ENCODE results near the gene DCBLD2. TPM values are rescaled to one million over a fixed set of nuclear protein-coding genes. Genes with fewer than 3 reads are reported as not detected.
"Not testable (repeated sequence)": the region's sequence is repeated elsewhere in the genome, so short reads cannot be mapped to it uniquely, and the experiment has no call there.

DCBLD2 gene
- total and polyA plus RNA-seq, 4 donors = 25.0 to 42.3 (median 29.5) TPM

GRCh38 chr3:98846101-98846500 lies 55.4 kb downstream of the DCBLD2 start:
- DNase-seq (ENCODE audit: low read depth in 4 of 6, low spot score in 6 of 6) = no peak

GRCh38 chr3:98843266-98843959 lies 58.1 kb downstream of the DCBLD2 start:
- 100% methylated on average over 1 of the region's 7 CpGs for WGBS (ENCODE audit: insufficient coverage)
- no peak overlapping the region for H3K27ac ChIP-seq (ENCODE audit: low read depth, low read length)
- DNase-seq (ENCODE audit: low read depth in 4 of 6, low spot score in 6 of 6) = no peak
- no peaks in the 10 kb centered on the region for H3K9me3 ChIP-seq (ENCODE audit: control insufficient read depth, insufficient read depth, low read length)
- H3K27me3 ChIP-seq (ENCODE audit: control insufficient read depth, insufficient read depth, low read length) = no peaks in the 10 kb centered on the region
- H3K36me3 ChIP-seq (ENCODE audit: control insufficient read depth, insufficient read depth, low read length) = peaks cover 4% of the 10 kb centered on the region
- no peaks in the 10 kb centered on the region for H3K4me1 ChIP-seq (ENCODE audit: control insufficient read depth, insufficient read depth, low read length)
- no peak overlapping the region for H3K4me3 ChIP-seq (ENCODE audit: low read depth, low read length)

More at GRCh38 chr3:98846101-98846500, 55.4 kb downstream of the DCBLD2 start:
- H3K9me3 ChIP-seq (ENCODE audit: control insufficient read depth, insufficient read depth, low read length) = no peaks in the 10 kb centered on the region
- H3K4me1 ChIP-seq (ENCODE audit: control insufficient read depth, insufficient read depth, low read length) = no peaks in the 10 kb centered on the region
- H3K4me3 ChIP-seq (ENCODE audit: low read depth, low read length) = no peak overlapping the region
- H3K27me3 ChIP-seq (ENCODE audit: control insufficient read depth, insufficient read depth, low read length) = no peaks in the 10 kb centered on the region
- no peaks in the 10 kb centered on the region for H3K36me3 ChIP-seq (ENCODE audit: control insufficient read depth, insufficient read depth, low read length)
- H3K27ac ChIP-seq (ENCODE audit: low read depth, low read length) = no peak overlapping the region

GRCh38 chr3:98839846-98840245 lies 61.6 kb downstream of the DCBLD2 start:
- WGBS (ENCODE audit: insufficient coverage) = 98% methylated on average over 3 of the region's 3 CpGs
- Histone ChIP-seq H3K4me1 (ENCODE audit: control insufficient read depth, insufficient read depth, low read length) (no peaks in the 10 kb centered on the region), H3K27ac (ENCODE audit: low read depth, low read length) (no peak overlapping the region), H3K27me3 (ENCODE audit: control insufficient read depth, insufficient read depth, low read length) (no peaks in the 10 kb centered on the region), H3K4me3 (ENCODE audit: low read depth, low read length) (no peak overlapping the region), H3K36me3 (ENCODE audit: control insufficient read depth, insufficient read depth, low read length) (peaks cover 4% of the 10 kb centered on the region), H3K9me3 (ENCODE audit: control insufficient read depth, insufficient read depth, low read length) (no peaks in the 10 kb centered on the region)
- no peak for DNase-seq (ENCODE audit: low read depth in 4 of 6, low spot score in 6 of 6)

GRCh38 chr3:98831060-98831459 lies 70.4 kb downstream of the DCBLD2 start:
- H3K27ac ChIP-seq (ENCODE audit: low read depth, low read length); H3K36me3 ChIP-seq (ENCODE audit: control insufficient read depth, insufficient read depth, low read length); DNase-seq (ENCODE audit: low read depth in 4 of 6, low spot score in 6 of 6); H3K4me3 ChIP-seq (ENCODE audit: low read depth, low read length); H3K4me1 ChIP-seq (ENCODE audit: control insufficient read depth, insufficient read depth, low read length); H3K9me3 ChIP-seq (ENCODE audit: control insufficient read depth, insufficient read depth, low read length); H3K27me3 ChIP-seq (ENCODE audit: control insufficient read depth, insufficient read depth, low read length): not testable (repeated sequence)
- 100% methylated on average over 1 of the region's 5 CpGs for WGBS (ENCODE audit: insufficient coverage)

- no peaks in the 10 kb centered on the region for H3K4me1 ChIP-seq (ENCODE audit: control insufficient read depth, insufficient read depth, low read length)
- H3K9me3 ChIP-seq (ENCODE audit: control insufficient read depth, insufficient read depth, low read length) = peaks cover 4% of the 10 kb centered on the region
- H3K27ac ChIP-seq (ENCODE audit: low read depth, low read length) = no peak overlapping the region
- no peaks in the 10 kb centered on the region for H3K27me3 ChIP-seq (ENCODE audit: control insufficient read depth, insufficient read depth, low read length)
- DNase-seq (ENCODE audit: low read depth in 4 of 6, low spot score in 6 of 6) = no peak
- no peaks in the 10 kb centered on the region for H3K36me3 ChIP-seq (ENCODE audit: control insufficient read depth, insufficient read depth, low read length)
- H3K4me3 ChIP-seq (ENCODE audit: low read depth, low read length) = no peak overlapping the region
- WGBS (ENCODE audit: insufficient coverage) = no CpG with 5 or more reads among the region's 1 CpG
These were observed 72.2 kb downstream of the DCBLD2 start for GRCh38 chr3:98829246-98829832.

GRCh38 chr3:98827221-98827920 lies 74.1 kb downstream of the DCBLD2 start:
- WGBS (ENCODE audit: insufficient coverage) = no CpG with 5 or more reads among the region's 1 CpG
- H3K4me3 ChIP-seq (ENCODE audit: low read depth, low read length) = no peak overlapping the region
- no peak overlapping the region for H3K27ac ChIP-seq (ENCODE audit: low read depth, low read length)
- no peaks in the 10 kb centered on the region for H3K4me1 ChIP-seq (ENCODE audit: control insufficient read depth, insufficient read depth, low read length)
- peaks cover 1% of the 10 kb centered on the region for H3K9me3 ChIP-seq (ENCODE audit: control insufficient read depth, insufficient read depth, low read length)
- peak in 1 of 6 donors; percentile 18 for DNase-seq (ENCODE audit: low read depth in 4 of 6, low spot score in 6 of 6)
- no peaks in the 10 kb centered on the region for H3K27me3 ChIP-seq (ENCODE audit: control insufficient read depth, insufficient read depth, low read length)
- no peaks in the 10 kb centered on the region for H3K36me3 ChIP-seq (ENCODE audit: control insufficient read depth, insufficient read depth, low read length)

- no peak overlapping the region for H3K4me3 ChIP-seq (ENCODE audit: low read depth, low read length)
- no peaks in the 10 kb centered on the region for H3K27me3 ChIP-seq (ENCODE audit: control insufficient read depth, insufficient read depth, low read length)
- WGBS (ENCODE audit: insufficient coverage) = 76% methylated on average over 3 of the region's 3 CpGs
These were observed 75.4 kb downstream of the DCBLD2 start for GRCh38 chr3:98826126-98826525.

GRCh38 chr3:98824256-98824655 lies 77.2 kb downstream of the DCBLD2 start:
- Histone ChIP-seq H3K36me3 (ENCODE audit: control insufficient read depth, insufficient read depth, low read length) (peaks cover 2% of the 10 kb centered on the region), H3K4me1 (ENCODE audit: control insufficient read depth, insufficient read depth, low read length) (no peaks in the 10 kb centered on the region), H3K9me3 (ENCODE audit: control insufficient read depth, insufficient read depth, low read length) (no peaks in the 10 kb centered on the region), H3K27ac (ENCODE audit: low read depth, low read length) (no peak overlapping the region), H3K27me3 (ENCODE audit: control insufficient read depth, insufficient read depth, low read length) (no peaks in the 10 kb centered on the region), H3K4me3 (ENCODE audit: low read depth, low read length) (no peak overlapping the region)
- DNase-seq (ENCODE audit: low read depth in 4 of 6, low spot score in 6 of 6) = no peak
- WGBS (ENCODE audit: insufficient coverage) = 100% methylated on average over 2 of the region's 6 CpGs

More at GRCh38 chr3:98826126-98826525, 75.4 kb downstream of the DCBLD2 start:
- no peak for DNase-seq (ENCODE audit: low read depth in 4 of 6, low spot score in 6 of 6)
- H3K36me3 ChIP-seq (ENCODE audit: control insufficient read depth, insufficient read depth, low read length) = peaks cover 2% of the 10 kb centered on the region
- H3K4me1 ChIP-seq (ENCODE audit: control insufficient read depth, insufficient read depth, low read length) = no peaks in the 10 kb centered on the region
- H3K9me3 ChIP-seq (ENCODE audit: control insufficient read depth, insufficient read depth, low read length) = peaks cover 1% of the 10 kb centered on the region
- H3K27ac ChIP-seq (ENCODE audit: low read depth, low read length) = no peak overlapping the region

- H3K4me3 ChIP-seq (ENCODE audit: low read depth, low read length) = no peak overlapping the region
- no peaks in the 10 kb centered on the region for H3K9me3 ChIP-seq (ENCODE audit: control insufficient read depth, insufficient read depth, low read length)
- H3K27ac ChIP-seq (ENCODE audit: low read depth, low read length) = no peak overlapping the region
- WGBS (ENCODE audit: insufficient coverage) = 98% methylated on average over 3 of the region's 4 CpGs
- H3K36me3 ChIP-seq (ENCODE audit: control insufficient read depth, insufficient read depth, low read length) = peaks cover 2% of the 10 kb centered on the region
- DNase-seq (ENCODE audit: low read depth in 4 of 6, low spot score in 6 of 6) = no peak
- no peaks in the 10 kb centered on the region for H3K27me3 ChIP-seq (ENCODE audit: control insufficient read depth, insufficient read depth, low read length)
- no peaks in the 10 kb centered on the region for H3K4me1 ChIP-seq (ENCODE audit: control insufficient read depth, insufficient read depth, low read length)
These were observed 77.7 kb downstream of the DCBLD2 start for GRCh38 chr3:98823791-98824190.

Data from spinal cord (tissue), 10 donors.